HCT116 (cell line): ENCODE results near the gene CDC42SE2.

Experiments
- CTCF ChIP-seq, 3 experiments: fragments of 200-600 bp in 1 of 3; sonication (generic) in 1 of 3; IDR thresholded peaks in 2 of 3; conservative IDR thresholded peaks in 1 of 3; 2 replicates each; pipeline ENCODE4 v1.5.1; 2012 to 2017; ENCODE audit warnings: low read depth in 2 of 3, low read length in 2 of 3, antibody characterized with exemption in 1 of 3, borderline replicate concordance in 1 of 3, control low read depth in 1 of 3, mild to moderate bottlenecking in 1 of 3, mixed read lengths in 1 of 3, mixed run types in 1 of 3, moderate library complexity in 1 of 3; ENCODE audit not compliant: insufficient read depth in 1 of 3
- SIN3A ChIP-seq: IDR thresholded peaks from 2 replicates; pipeline ENCODE4 v1.6.1; 2012; ENCODE audit warnings: low read depth
- TCF7L2 ChIP-seq: IDR thresholded peaks from 2 replicates; pipeline ENCODE4 v1.7.0; 2011; ENCODE audit warnings: borderline replicate concordance, inconsistent platforms; ENCODE audit not compliant: insufficient read depth, insufficient read length; ENCODE audit errors: extremely low read depth

DNA sequence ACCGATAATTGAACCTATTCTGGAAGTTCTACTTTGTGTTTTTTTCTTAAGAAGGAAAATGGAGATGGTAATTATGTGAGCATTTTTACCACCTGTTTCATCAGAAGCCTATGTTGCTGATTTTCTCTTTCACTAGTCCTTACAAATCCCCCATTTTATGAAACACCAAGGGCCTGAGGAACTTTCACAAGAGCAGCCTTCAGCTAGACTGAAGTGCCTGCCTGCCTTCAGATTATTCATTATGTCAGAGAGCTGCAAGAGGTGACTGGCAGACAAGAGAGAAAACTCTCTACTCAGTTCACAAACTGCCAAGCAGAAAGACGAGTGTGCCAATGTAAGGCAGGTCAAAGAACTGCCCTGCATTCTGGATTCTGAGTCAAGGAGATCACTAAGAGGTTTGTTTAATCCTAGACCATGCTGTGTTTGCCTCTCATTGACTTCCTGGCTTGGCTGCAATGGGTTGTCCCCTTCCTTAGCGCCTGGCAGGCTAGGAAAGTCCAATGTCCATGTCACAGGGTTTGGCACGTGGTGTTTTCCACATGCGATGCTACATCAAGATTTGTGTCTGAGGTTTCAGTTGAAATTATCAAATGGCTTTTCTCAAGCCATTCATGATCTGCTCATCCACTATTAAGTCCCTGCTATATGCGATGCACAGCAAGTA is 143.3 kb downstream of the CDC42SE2 start:
- TF ChIP-seq CTCF (IDR thresholded peaks at IDR 0.05 in 2 of 3, conservative IDR thresholded peaks at IDR 0.05 in 1 of 3; ENCODE audit: borderline replicate concordance in 1 of 3, insufficient read depth in 1 of 3, low read depth in 2 of 3, low read length in 2 of 3) (no peak), TCF7L2 (no peak), SIN3A (no peak)
